Vagina (tissue), 2 donors: ENCODE data around the gene MAB21L4.

Source experiments
- POLR2A ChIP-seq, 2 donors: fragments of 450-650 bp; IDR thresholded peaks; one replicate each; pipeline ENCODE4 v1.6.1; 2017; ENCODE audit warnings: antibody characterized with exemption in 2 of 2, mild to moderate bottlenecking in 2 of 2, moderate library complexity in 2 of 2
- POLR2AphosphoS5 ChIP-seq, 2 donors: sonication (generic); formaldehyde crosslinking; IDR thresholded peaks; one replicate each; pipeline ENCODE4 v1.9.0; 2017; ENCODE audit warnings: antibody characterized with exemption in 2 of 2, mild to moderate bottlenecking in 2 of 2, low read depth in 1 of 2; ENCODE audit not compliant: insufficient read depth in 1 of 2
- TF ChIP-seq, protein P1 (sequence below), 3 experiments: fragments of 450-650 bp in 2 of 3; fragments of 200-600 bp in 1 of 3; sonication (generic) in 1 of 3; IDR thresholded peaks; one replicate each; pipeline ENCODE4 v1.5.1; 2017 to 2019; ENCODE audit warnings: antibody characterized with exemption in 3 of 3, mild to moderate bottlenecking in 2 of 3, moderate library complexity in 2 of 3

DNA sequence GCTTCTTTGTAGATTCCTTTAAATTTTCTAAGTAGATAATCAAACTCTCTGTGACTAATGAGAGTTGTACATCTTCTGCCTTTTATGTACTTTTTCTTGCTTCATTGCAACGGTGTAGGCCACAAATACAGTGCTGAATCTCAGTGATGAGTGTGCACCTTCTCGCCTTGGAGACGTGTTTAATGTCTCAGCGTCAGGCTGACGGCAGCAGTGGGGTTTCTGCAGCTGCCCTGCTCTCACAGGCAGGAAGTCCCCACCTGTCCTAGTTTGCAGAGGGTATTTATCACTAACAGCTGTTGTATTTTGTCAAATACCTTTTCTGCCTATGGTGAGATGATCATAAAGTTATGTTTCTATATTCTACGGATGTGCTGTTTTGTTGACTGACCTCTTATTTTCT is 14.0 kb downstream of the MAB21L4 start:
- TF ChIP-seq, protein P1, sequence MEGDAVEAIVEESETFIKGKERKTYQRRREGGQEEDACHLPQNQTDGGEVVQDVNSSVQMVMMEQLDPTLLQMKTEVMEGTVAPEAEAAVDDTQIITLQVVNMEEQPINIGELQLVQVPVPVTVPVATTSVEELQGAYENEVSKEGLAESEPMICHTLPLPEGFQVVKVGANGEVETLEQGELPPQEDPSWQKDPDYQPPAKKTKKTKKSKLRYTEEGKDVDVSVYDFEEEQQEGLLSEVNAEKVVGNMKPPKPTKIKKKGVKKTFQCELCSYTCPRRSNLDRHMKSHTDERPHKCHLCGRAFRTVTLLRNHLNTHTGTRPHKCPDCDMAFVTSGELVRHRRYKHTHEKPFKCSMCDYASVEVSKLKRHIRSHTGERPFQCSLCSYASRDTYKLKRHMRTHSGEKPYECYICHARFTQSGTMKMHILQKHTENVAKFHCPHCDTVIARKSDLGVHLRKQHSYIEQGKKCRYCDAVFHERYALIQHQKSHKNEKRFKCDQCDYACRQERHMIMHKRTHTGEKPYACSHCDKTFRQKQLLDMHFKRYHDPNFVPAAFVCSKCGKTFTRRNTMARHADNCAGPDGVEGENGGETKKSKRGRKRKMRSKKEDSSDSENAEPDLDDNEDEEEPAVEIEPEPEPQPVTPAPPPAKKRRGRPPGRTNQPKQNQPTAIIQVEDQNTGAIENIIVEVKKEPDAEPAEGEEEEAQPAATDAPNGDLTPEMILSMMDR (IDR thresholded peaks at IDR 0.05) = no peak
- TF ChIP-seq POLR2A (IDR thresholded peaks at IDR 0.05) (no peak), POLR2AphosphoS5 (IDR thresholded peaks at IDR 0.05; ENCODE audit: insufficient read depth in 1 of 2, low read depth in 1 of 2) (no peak)
